ENCODE results near the gene KAT2B. TPM values are rescaled to one million over a fixed set of nuclear protein-coding genes. Genes with fewer than 3 reads are reported as not detected.

The KAT2B gene
- total and polyA plus RNA-seq, 2 of the 8 experiments (the other 6 are each of a cell fraction or from before 2014, with no cell fraction given) = 0.24 to 0.91 TPM

DNA sequence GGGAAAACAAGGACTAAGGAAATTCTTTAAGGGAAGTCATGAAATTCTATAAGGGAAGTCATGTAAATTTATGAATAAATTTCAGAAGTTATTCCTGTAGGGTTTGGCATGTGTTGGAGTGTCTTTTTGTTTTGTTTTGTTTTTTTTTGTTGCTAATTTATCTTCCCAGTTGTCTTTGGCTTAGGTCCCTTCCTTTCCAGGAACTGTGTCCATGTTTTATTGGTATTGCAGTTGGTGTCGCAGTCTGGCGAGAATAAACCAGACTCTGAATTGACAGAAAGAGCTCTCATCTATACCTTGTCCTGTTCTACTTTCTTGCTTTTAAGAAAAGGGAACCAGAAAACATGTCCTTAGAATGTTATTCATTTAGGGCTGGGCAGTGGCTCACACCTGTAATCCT is 88.1 kb downstream of the KAT2B start:
- ChIA-PET CTCF (ENCODE audit: partially characterized antibody) (interaction anchor here (1.6 kb wide), 1 partner anchor 14 kb away, joined by 5 read pairs; no protein-coding TSS in a partner anchor), POLR2A (ENCODE audit: partially characterized antibody) (no interaction called here)
- Histone ChIP-seq H3K79me1 (ENCODE audit: low read depth, low read length) (no peaks in the 10 kb centered on the region), H3K27me3 (replicated peaks in 1 of 4; ENCODE audit: control insufficient read depth in 3 of 4, extremely low read depth in 1 of 4, insufficient read depth in 3 of 4, low read length in 3 of 4) (no peaks in the 10 kb centered on the region), H3K4me3 (ENCODE audit: extremely low read depth in 1 of 4, insufficient read depth in 2 of 4, low read depth in 3 of 4, low read length in 4 of 4) (no peak overlapping the region), H3K14ac (ENCODE audit: insufficient read length) (no peak overlapping the region), H4K8ac (ENCODE audit: extremely low read depth, insufficient read depth, low read length) (no peak overlapping the region), H2BK20ac (ENCODE audit: low read length) (no peak overlapping the region), H3K23me2 (ENCODE audit: low read depth, low read length) (no peaks in the 10 kb centered on the region; the same call in 1 of the 2 replicates), H3K27ac (ENCODE audit: low read depth, low read length) (no peak overlapping the region), H3K9ac (replicated peaks in 1 of 4; ENCODE audit: extremely low read depth in 1 of 4, low read depth in 3 of 4, low read length in 3 of 4) (no peak overlapping the region), H3K79me2 (ENCODE audit: control insufficient read depth in 1 of 2, insufficient read depth in 2 of 2, low read length in 2 of 2) (no peaks in the 10 kb centered on the region), H3K4ac (replicated peaks; ENCODE audit: insufficient read length, low read depth, low read length) (no peak overlapping the region), H3K4me1 (replicated peaks in 1 of 4; ENCODE audit: control insufficient read depth in 3 of 4, insufficient read depth in 4 of 4, low read length in 3 of 4) (no peaks in the 10 kb centered on the region), H3K23ac (ENCODE audit: insufficient read length) (no peak overlapping the region), H2AFZ (ENCODE audit: low read length) (no peak overlapping the region), H4K20me1 (replicated peaks in 1 of 2; ENCODE audit: control insufficient read depth in 1 of 2, insufficient read depth in 2 of 2, low read length in 2 of 2) (no peaks in the 10 kb centered on the region), H3K18ac (ENCODE audit: extremely low read depth, low read length) (no peak overlapping the region), H3K4me2 (ENCODE audit: insufficient read depth in 1 of 2, low read depth in 2 of 2, low read length in 2 of 2) (no peak overlapping the region), H3K56ac (replicated peaks; ENCODE audit: insufficient read length, low read depth, low read length) (no peak overlapping the region), H2BK15ac (ENCODE audit: low read length) (no peak overlapping the region), H3K9me3 (ENCODE audit: insufficient read depth in 2 of 2, low read depth in 1 of 2, low read length in 1 of 2) (no peaks in the 10 kb centered on the region), H2BK5ac (ENCODE audit: low read depth, low read length) (no peak overlapping the region), H2BK120ac (replicated peaks; ENCODE audit: low read depth, low read length) (no peak overlapping the region), H2AK5ac (ENCODE audit: low read depth, low read length) (no peak overlapping the region), H2BK12ac (ENCODE audit: low read depth, low read length) (no peak overlapping the region), H3K36me3 (ENCODE audit: control insufficient read depth in 2 of 4, insufficient read depth in 4 of 4, low read length in 3 of 4) (no peaks in the 10 kb centered on the region), H4K5ac (ENCODE audit: insufficient read length, low read depth, low read length) (no peak overlapping the region), H4K91ac (replicated peaks; ENCODE audit: insufficient read length, low read length) (no peak overlapping the region)
- FAIRE-seq = no peak
- TF ChIP-seq SIRT6 (IDR thresholded peaks at IDR 0.05; ENCODE audit: low read length) (no peak), CBX5 (IDR thresholded peaks at IDR 0.05; ENCODE audit: low read depth, low read length) (no peak), SP2 (IDR thresholded peaks at IDR 0.05; ENCODE audit: low read length) (no peak), SP4 (IDR thresholded peaks at IDR 0.05; ENCODE audit: low read length) (no peak), SRF (IDR thresholded peaks at IDR 0.05; ENCODE audit: low read depth, low read length) (no peak), HDAC2 (IDR thresholded peaks at IDR 0.05; ENCODE audit: borderline replicate concordance in 1 of 2, low read depth in 2 of 2, low read length in 2 of 2) (no peak), GABPA (IDR thresholded peaks at IDR 0.05; ENCODE audit: borderline replicate concordance, insufficient read depth, low read length) (no peak), POU5F1 (IDR thresholded peaks at IDR 0.05; ENCODE audit: low read depth, low read length) (no peak), CHD1 (IDR thresholded peaks at IDR 0.05; ENCODE audit: low read depth, low read length) (no peak)
- TF ChIP-seq, protein P1, sequence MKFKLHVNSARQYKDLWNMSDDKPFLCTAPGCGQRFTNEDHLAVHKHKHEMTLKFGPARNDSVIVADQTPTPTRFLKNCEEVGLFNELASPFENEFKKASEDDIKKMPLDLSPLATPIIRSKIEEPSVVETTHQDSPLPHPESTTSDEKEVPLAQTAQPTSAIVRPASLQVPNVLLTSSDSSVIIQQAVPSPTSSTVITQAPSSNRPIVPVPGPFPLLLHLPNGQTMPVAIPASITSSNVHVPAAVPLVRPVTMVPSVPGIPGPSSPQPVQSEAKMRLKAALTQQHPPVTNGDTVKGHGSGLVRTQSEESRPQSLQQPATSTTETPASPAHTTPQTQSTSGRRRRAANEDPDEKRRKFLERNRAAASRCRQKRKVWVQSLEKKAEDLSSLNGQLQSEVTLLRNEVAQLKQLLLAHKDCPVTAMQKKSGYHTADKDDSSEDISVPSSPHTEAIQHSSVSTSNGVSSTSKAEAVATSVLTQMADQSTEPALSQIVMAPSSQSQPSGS (IDR thresholded peaks at IDR 0.05; ENCODE audit: low read length) = no peak
- TF ChIP-seq, protein P2, sequence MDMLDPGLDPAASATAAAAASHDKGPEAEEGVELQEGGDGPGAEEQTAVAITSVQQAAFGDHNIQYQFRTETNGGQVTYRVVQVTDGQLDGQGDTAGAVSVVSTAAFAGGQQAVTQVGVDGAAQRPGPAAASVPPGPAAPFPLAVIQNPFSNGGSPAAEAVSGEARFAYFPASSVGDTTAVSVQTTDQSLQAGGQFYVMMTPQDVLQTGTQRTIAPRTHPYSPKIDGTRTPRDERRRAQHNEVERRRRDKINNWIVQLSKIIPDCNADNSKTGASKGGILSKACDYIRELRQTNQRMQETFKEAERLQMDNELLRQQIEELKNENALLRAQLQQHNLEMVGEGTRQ (IDR thresholded peaks at IDR 0.05; ENCODE audit: low read length) = no peak
- WGBS, 2 experiments (ENCODE audit: extremely low coverage in 1 of 2, insufficient coverage in 1 of 2, insufficient read length in 1 of 2, insufficient replicate concordance in 2 of 2, low coverage in 1 of 2, low lambda C conversion rate in 2 of 2, missing lambda C conversion rate in 1 of 2) = 100% methylated on average over 2 of the region's 2 CpGs; no CpG with 5 or more reads in 1 of the 2 experiments
- DNase-seq (ENCODE audit: low read depth in 1 of 2, low spot score in 2 of 2) = no peak
